Stimulated activated naive CD4-positive, alpha-beta T cell (primary cell): ENCODE data around the gene BRIX1.
"Not testable (repeated sequence)": the region's sequence is repeated elsewhere in the genome, so short reads cannot be mapped to it uniquely, and the experiment has no call there.

ENCODE experiments used
- DNase-seq, 6 experiments: peaks; one replicate each; lab custom pipeline; 2025; lab: John Stamatoyannopoulos, UW

BRIX1 gene

GRCh38 chr5:34914671-34915138 is 806 bp upstream of the BRIX1 start:
- peak in 1 of 6 experiments; percentile 7 for DNase-seq

- DNase-seq = no peak
These were observed 313 bp downstream of the BRIX1 start for GRCh38 chr5:34915856-34916192.

- no peak for DNase-seq
These were observed 1.0 kb downstream of the BRIX1 start for GRCh38 chr5:34916518-34916917.

DNA sequence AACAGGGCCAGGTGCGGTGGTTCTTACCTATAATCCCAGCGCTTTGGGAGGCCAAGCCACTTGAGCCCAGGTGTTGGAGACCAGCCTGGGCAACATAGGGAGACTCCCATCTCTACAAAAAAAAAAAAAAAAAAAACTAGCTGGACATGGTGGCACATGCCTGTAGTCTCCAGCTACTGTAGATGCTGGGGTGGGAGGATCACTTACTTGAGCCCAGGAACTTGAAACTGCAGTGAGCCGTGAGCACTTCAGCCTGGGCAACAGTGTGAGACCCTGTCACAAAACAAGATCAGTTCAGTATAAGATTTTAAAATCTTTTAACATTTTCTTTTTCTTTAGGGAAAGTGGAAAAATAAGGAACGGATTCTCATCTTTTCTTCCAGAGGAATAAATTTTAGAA is 2.5 kb downstream of the BRIX1 start:
- DNase-seq = no peak

DNA sequence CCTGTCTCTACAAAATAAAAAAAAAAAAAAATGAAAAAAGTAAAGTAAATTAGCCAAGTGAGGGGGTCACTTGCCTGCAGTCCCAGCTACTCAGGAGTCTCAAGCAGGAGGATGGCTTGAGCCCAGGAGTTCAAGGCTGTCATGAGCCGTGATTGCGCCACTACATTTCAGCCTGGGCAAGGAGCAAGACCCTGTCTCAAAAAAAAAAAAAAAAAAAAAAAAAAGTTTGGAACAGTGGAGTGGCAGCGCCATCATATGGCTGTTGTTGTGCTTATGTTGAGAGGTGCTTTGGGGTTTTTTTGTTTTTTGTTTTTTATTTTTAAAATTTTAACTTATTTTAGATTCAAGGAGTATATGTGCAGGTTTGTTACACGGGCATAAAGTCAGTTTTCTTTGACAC is 3.6 kb downstream of the BRIX1 start:
- no peak for DNase-seq

- not testable (repeated sequence) for DNase-seq
These were observed 7.7 kb downstream of the BRIX1 start for GRCh38 chr5:34923256-34923655.

- DNase-seq = no peak
These were observed 8.4 kb downstream of the BRIX1 start for GRCh38 chr5:34923694-34924461.

DNA sequence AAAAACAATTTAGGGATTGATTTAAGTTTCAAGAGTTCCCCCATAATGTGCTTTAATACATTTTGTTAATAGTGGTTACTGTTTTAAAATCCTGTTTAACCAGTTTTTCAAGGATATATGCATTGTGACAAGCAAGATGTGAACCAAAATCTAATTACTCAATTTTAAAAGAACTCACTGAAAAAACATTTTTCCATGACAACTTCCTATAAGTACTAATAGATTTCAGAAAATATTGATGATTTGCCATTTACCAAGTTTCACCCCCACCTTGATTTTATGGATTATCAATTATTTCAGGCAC is 8.9 kb downstream of the BRIX1 start:
- no peak for DNase-seq

DNA sequence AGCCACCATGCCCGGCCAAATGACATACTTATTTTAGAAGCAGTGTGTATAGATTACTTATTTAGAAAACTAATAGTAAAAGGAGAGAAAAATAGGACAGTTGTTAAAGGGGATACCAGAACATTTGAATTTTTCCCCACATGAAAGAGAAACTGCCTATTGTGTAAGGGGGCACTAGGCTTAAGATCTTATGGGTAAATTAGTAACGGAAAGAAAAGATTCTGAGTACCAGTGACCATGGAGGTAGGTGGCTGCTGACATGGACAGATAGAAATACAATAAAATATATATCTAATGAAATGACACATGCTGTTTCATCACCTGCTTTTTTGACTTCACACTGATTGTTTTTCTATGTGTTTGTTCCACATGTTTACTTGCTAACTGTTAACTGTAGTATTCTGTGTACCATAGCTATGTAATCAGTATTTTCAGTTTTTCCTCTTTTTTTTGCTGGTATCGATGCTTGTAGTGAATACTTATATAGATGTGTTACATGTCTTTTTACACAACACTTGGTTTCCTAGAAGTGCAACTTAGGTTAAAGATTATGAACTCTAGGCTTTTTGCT is 10.9 kb downstream of the BRIX1 start:
- DNase-seq = no peak

DNA sequence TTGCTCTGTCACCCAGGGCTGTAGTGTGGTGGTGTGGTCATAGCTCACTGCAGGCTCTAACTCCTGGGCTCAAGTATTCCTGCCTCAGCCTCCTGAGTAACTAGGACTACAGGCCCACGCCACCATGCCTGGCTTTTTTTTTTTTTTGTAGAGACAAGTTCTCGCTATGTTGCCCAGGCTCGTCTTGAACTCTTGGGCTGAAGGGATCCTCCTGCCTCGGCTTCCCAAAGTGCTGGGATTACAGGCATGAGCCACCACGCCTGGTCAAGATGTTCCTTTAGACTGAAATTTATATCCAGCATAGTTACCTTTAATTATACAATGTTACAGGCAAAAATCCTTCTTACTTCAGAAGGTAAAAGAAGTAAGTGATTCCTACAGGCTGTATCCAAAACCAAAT is 12.3 kb downstream of the BRIX1 start:
- DNase-seq = no peak

DNA sequence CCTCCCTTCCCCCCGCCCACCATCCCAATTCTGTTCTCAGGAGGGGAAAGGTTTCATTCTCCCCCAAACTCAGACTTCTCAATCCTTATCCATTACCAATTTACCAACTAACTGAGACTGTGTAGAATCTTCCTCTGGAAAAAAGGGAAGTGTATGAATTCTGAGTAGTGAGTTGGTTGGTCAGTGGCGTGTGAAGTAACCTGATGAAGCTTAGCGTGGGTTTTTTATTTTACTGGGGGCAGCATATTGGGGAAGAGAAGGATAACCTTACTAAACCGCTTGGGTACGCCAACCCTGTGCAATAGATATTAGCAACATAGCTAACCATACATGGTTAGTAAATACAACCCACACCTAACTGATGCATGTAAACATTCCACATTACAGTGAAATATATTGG is 12.8 kb downstream of the BRIX1 start:
- DNase-seq = no peak

- peak; percentile 95 to 97 (median 95) for DNase-seq
These were observed 13.7 kb downstream of the BRIX1 start, which contains the start of gene DNAJC21 for GRCh38 chr5:34929134-34929719. Gene DNAJC21 (plus strand): TSS chr5:34929559. CDS start chr5:34929820, 261 bp downstream.

GRCh38 chr5:34929720-34930461 is 14.4 kb downstream of the BRIX1 start:
- peak; percentile 71 to 79 (median 76) for DNase-seq

GRCh38 chr5:34930462-34930844 is 14.9 kb downstream of the BRIX1 start:
- no peak for DNase-seq

- no peak for DNase-seq
These were observed 15.4 kb downstream of the BRIX1 start for GRCh38 chr5:34930870-34931269.

DNA sequence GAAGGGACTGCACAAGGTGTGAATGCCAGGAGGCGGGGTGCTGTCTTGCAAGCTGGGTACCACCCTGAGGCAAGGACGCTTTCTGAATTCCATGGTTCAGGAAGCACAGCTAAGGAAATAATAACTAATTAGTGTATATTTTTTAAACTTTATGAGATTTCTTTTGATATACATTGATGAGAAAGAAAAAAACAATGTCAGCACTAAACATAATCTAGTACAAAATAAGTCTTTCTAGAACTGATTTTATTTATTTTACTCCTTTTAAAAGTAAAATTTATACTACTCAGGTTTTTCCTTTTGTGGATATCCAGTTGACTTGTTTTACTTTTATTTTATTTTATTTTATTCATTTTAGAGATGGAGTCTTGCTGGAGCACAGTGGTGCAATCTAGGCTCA is 17.4 kb downstream of the BRIX1 start:
- DNase-seq = no peak

DNA sequence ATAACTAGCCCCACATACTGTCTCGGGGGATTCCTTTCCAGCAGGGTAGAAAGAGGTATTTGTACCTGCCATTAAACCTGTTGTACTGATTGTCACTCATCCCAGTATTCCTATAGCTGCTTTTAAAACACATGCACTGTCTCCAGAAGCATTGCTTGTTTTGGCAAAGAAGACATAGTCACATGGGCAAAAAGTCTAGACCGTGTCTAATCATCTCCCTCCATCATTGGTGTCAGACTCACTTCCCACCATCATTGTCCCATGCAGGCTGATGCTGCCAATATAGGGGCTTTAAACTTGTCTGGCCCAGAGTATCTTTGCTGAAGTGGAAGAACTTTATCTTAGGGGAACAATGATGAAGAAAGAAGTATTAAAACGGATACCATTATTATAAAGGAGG is 26.4 kb downstream of the BRIX1 start:
- no peak for DNase-seq

GRCh38 chr5:34944044-34944443 is 28.5 kb downstream of the BRIX1 start:
- DNase-seq = no peak

DNA sequence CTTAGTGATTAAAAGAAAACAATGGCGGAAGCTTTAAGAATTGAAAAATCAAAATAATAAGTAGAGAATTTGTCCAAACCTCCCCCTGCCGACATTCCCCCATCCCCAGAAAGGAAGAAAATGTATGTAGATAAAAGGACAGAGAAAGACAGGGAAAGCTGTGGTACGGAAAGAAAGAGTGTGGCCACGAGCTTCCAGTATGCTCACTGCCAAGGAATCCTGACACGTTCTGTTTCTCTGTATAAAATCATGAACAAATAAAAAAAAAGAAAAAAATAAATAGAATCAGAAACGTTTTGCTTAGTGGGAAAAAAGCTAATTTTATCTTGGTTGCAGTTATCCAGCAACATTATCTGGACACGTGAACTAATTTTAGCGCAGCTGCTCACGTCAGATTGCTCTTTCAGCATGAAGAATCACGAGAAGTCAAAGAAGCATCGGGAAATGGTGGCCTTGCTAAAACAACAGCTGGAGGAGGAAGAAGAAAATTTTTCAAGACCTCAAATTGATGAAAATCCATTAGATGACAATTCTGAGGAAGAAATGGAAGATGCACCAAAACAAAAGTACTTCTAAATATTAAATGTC is 29.0 kb downstream of the BRIX1 start:
- no peak for DNase-seq

DNA sequence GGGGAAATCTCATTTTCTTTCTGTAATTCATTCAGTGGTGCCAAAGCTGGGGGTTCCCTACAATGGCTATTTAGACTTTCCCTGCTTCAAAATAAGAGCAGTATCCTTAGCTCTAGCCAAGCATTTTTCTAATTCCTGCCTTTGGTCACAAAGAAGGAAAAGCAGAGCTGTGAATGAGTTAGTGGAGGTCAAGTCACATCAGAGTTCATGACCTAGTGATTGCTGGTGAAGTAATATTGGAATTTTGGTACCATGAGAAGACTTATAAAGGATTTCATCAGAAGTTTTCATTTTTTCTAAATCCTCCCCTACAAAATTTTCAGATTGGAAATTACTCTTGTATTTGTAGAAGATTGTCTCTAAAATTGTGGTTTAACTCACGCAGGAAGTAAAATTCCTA is 41.8 kb downstream of the BRIX1 start:
- DNase-seq = no peak

DNA sequence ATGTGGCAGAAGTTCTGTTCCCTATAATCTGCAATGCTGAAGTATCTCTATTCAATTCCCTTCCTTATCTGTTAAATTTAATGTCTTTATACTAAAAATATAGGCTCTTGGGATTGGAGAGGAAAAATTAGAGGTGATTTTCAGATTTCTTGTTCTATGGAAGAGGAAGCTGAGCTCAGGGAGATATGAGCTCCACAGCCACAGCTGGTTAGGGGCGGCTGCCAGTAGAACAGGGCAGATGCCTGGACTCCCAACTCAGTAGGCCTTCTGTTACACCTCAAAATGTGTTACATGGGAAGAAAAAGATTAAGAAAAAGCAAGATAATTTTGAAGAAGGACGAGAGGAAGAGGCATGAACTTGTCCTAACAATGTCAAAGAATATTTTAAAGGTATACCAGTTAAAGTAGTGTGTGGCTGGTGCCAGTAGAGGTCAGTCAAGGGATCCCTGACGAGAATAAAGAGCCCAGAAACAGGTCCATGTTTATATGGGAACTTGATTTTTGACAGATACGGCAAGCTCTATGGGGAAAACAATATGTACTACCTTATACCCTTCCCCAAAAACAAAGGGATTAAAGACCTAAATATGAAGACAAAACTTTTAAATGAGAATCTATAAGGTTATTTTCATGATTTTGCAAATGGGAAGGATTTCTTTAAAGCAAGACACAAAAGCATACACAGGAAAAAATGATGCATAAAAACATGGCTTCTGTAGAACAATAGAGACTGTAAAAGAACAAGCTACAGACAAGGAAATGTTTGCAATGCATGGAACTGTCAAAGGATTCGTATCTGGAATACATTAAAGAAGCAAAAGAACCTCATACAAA is 42.6 kb downstream of the BRIX1 start:
- DNase-seq = peak in 1 of 6 experiments; percentile 5

DNA sequence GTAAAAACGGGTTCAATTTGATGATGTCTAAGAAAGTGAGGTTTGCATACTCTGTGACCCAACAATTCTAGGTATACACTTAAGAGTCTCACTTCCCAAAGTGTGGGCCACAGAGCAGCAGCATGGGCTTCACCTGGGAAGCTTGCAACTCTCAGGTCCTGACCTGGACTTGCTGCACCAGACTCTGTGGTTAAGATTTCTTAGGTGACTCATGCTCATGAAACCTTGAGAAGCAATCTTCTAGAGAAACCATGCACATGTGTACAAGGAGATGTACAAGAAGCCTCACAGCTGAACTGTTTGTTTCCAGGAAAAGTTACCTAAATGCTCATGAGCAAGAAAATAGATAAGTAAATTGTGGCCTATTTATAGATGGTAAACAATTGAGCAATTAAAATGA is 43.8 kb downstream of the BRIX1 start:
- DNase-seq = no peak
